MG63 (cell line): ENCODE results near the gene NEK7. TPM values are rescaled to one million over a fixed set of nuclear protein-coding genes. Genes with fewer than 3 reads are reported as not detected.
"Not testable (repeated sequence)": the region's sequence is repeated elsewhere in the genome, so short reads cannot be mapped to it uniquely, and the experiment has no call there.

Experiments
- DNase-seq: peaks from one replicate; pipeline ENCODE4 v3.0.0-alpha.2; 2020
- H3K27me3 ChIP-seq: fragments of 250-450 bp; sonication (Bioruptor Pico); 2 replicates; pipeline ENCODE4 v1.5.1; 2020; ENCODE audit warnings: mild to moderate bottlenecking, moderate library complexity
- H3K36me3 ChIP-seq: fragments of 250-450 bp; sonication (Bioruptor Pico); 2 replicates; pipeline ENCODE4 v1.5.1; 2020; ENCODE audit warnings: mild to moderate bottlenecking, moderate library complexity
- H3K4me3 ChIP-seq: fragments of 250-450 bp; sonication (Bioruptor Pico); 2 replicates; pipeline ENCODE4 v1.5.1; 2020; ENCODE audit warnings: mild to moderate bottlenecking, moderate library complexity
- H3K9me3 ChIP-seq: fragments of 250-450 bp; sonication (Bioruptor Pico); 2 replicates; pipeline ENCODE4 v1.5.1; 2020; ENCODE audit warnings: mild to moderate bottlenecking, moderate library complexity
- total RNA-seq: library from RNA; depleted of rRNA; stranded (reverse); fragments of >200 nt; shearing (Covaris generic); gene quantifications from 2 replicates; pipeline ENCODE4 v1.2.3, GENCODE V29; 2014; ENCODE audit warnings: low replicate concordance

NEK7 gene
- total RNA-seq, 1 experiment from 2014 or later, result 242 TPM

DNA sequence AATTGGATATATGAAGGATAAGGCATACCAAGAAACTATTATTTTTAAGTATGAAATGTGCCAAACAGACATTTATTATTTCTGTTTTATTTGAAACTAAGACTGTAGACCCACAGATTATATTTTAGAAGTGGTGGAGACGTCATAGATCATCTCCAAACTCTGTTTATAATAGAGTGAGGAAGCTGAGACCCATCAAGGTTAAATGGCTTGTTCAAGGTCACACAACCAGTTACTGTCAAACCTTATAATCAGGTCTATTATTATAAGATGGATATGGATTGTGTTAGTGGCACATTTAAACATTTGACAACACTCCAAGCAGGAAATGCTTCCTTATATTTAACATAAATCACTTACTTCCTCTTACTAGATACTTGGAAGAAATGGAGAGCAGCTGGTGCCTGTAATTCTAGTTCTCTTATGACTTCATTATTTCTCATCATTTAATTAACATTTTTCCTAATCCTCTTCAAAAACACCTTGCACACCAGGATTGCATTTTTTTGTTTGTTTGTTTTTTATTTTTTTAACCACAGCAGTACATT lies 117.0 kb downstream of the NEK7 start:
- Histone ChIP-seq H3K4me3 (no peak overlapping the region), H3K36me3 (peaks cover 23% of the 10 kb centered on the region), H3K27me3 (no peaks in the 10 kb centered on the region), H3K9me3 (no peaks in the 10 kb centered on the region)
- no peak for DNase-seq

DNA sequence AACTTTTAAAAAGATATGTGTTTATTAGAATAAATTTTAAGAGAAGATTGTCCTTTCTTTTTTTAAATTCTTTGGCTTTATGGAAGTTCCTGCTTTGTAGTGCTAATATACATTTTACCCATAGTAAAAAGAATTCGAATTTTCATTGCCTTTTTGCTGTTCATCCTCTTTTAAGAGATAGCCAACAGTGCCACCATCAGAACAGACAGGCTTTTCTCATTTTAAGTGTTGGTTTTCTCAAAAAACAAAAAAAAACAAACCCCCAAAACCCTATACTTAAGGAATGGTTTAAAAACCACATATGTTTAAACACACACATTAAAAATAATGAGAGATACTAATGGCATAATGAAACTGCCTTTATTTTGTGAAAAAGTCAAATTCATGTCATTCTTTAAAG lies 118.8 kb downstream of the NEK7 start:
- no peak overlapping the region for H3K4me3 ChIP-seq
- DNase-seq, result no peak
- peaks cover 22% of the 10 kb centered on the region for H3K36me3 ChIP-seq
- no peaks in the 10 kb centered on the region for H3K27me3 ChIP-seq
- H3K9me3 ChIP-seq, result no peaks in the 10 kb centered on the region

DNA sequence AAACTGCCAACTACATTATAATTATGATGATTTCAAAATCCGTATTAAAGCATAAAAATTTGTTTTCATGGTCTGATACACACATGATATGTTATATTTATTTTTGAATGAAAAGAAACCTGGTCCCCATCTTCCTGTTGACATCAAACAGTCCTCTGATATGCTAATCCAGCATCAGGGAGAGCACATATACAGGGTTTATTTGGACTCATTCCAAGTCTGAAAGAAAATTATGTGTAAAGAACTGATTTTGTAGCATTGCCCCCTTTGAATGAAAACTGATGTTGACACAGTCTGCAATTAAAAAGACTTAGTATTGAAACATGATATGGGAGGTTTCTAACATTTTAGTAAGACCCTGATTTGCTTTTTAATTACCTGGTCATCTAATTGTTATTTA lies 119.4 kb downstream of the NEK7 start:
- no peak overlapping the region for H3K4me3 ChIP-seq
- no peak for DNase-seq
- H3K9me3 ChIP-seq, result no peaks in the 10 kb centered on the region
- H3K36me3 ChIP-seq, result peaks cover 19% of the 10 kb centered on the region
- no peaks in the 10 kb centered on the region for H3K27me3 ChIP-seq

DNA sequence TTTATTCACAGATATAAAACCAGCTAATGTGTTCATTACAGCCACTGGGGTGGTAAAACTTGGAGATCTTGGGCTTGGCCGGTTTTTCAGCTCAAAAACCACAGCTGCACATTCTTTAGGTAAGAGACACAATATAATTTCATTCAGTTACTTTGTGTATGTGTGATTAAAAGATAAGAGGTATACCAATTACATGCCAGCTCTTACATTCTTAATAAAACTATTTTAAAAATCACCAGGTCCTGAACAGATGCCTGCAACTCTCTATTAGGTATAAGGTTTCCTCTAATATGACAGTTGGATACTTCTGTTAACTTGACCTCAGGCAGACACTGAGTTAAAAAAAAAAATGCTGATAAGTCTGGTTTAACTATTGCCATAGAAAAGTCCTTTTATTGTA lies 122.1 kb downstream of the NEK7 start:
- no peak for DNase-seq
- no peak overlapping the region for H3K4me3 ChIP-seq
- peaks cover 28% of the 10 kb centered on the region for H3K36me3 ChIP-seq
- H3K27me3 ChIP-seq, result no peaks in the 10 kb centered on the region
- no peaks in the 10 kb centered on the region for H3K9me3 ChIP-seq

DNA sequence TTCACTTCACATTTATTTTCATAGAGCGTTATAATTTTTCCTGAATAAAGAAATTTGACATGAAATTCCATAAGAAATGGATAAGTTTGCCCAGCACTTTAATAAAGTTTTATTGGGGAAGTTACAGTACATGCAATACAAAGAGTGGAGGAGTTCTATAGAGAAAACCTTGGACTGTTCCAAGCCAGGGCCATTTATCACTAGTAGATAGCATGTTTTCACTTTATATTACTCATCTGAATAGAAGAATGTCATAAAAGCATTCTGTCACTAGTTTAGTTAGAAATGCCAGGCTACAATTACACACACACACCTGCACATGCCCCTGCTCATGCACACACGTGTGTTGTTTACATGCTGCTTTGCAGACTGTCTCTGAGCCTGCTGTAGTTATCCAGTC lies 123.3 kb downstream of the NEK7 start:
- H3K36me3 ChIP-seq, result peaks cover 30% of the 10 kb centered on the region
- H3K9me3 ChIP-seq, result no peaks in the 10 kb centered on the region
- H3K4me3 ChIP-seq, result no peak overlapping the region
- no peaks in the 10 kb centered on the region for H3K27me3 ChIP-seq
- DNase-seq, result no peak

DNA sequence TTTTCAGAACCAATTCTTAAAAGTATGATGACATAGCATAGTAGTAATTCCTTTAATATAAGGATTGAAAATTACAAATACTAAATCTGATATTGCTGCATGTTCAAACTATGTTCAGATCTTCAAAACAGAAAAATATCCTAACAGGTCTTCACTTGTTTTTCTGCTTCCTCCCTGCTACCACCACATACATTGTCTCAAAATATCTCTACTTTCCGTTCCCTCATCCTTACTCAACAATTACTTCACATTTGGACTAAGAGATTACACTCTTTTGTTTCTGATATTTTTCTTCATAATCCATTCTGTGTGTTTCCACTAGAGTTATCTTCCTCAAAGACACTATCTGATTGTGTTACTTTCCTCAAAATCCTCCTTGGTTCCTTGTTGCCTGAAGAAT lies 125.1 kb downstream of the NEK7 start:
- Histone ChIP-seq H3K27me3 (no peaks in the 10 kb centered on the region), H3K4me3 (no peak overlapping the region), H3K36me3 (peaks cover 41% of the 10 kb centered on the region), H3K9me3 (no peaks in the 10 kb centered on the region)
- no peak for DNase-seq

DNA sequence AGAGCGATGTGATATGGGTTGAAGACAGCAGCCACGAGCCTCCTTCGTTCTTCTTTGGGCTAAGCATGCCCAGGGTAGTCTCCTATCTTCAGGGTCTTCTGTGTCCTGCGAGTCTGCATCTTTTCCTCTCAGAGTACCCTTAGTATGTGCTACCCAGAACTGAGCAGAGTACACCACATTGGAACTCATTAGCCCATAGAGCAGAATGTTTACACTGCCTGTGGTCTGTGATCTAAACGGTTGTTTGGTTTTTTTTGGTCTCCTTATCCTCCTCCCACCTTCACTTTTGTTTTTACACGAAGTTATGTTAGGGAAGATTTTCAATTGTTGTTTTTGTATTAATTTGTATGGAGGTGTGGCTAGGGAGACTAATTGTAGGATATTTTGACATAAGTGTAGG lies 126.4 kb downstream of the NEK7 start:
- DNase-seq, result no peak

DNA sequence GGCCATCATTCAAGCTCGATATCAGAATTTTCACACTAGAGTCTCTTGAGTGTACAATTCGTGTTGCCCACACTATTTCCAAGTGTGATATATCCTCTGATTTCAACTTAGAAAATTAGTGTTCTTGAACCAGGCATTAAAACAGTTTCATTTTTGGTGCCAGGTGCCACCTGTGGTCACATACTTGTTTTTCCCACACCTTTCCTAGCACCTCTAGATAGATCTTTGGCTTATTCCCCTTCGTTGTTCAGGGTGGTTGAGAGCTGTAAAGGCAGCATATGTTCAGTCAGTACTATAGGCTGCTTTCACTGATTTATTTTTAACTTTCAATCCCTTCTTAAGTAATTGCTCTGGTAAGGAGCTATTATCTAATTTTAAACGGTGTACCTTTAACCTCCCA lies 131.1 kb downstream of the NEK7 start:
- peaks cover 44% of the 10 kb centered on the region for H3K36me3 ChIP-seq
- H3K27me3 ChIP-seq, result no peaks in the 10 kb centered on the region
- H3K9me3 ChIP-seq, result no peaks in the 10 kb centered on the region
- no peak for DNase-seq
- no peak overlapping the region for H3K4me3 ChIP-seq

More for the DNA sequence above, 126.4 kb downstream of the NEK7 start:
- no peak overlapping the region for H3K4me3 ChIP-seq
- no peaks in the 10 kb centered on the region for H3K9me3 ChIP-seq
- peaks cover 38% of the 10 kb centered on the region for H3K36me3 ChIP-seq
- H3K27me3 ChIP-seq, result no peaks in the 10 kb centered on the region

DNA sequence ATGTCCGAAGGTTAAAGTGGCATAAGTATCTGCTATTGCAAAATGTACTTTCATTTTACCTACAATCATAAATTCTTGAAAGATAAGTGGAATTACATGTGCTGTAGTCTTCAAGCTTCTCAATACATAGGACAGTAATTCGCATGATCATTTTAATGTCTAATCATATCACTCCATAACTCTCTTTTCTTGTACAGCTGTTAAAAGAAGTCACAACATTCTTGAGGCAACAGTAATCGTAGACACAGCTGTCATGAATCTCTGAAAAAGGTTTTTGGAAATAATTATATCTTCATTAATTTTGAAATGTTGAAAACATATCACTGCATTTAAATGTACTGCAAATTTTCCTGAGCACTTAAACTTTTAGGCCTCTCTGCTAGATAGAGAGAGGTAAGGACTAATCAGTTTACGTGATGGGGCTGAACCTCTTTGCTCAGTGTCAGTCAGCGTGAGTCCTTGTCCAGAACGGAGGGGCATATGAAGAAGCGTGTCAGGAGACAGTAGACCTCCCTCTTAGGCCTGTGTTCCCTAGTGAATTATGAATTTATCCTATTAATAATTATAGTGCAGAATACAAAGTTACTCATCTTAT lies 133.4 kb downstream of the NEK7 start:
- Histone ChIP-seq H3K9me3 (no peaks in the 10 kb centered on the region), H3K4me3 (no peak overlapping the region), H3K27me3 (no peaks in the 10 kb centered on the region), H3K36me3 (peaks cover 46% of the 10 kb centered on the region)
- DNase-seq, result no peak

DNA sequence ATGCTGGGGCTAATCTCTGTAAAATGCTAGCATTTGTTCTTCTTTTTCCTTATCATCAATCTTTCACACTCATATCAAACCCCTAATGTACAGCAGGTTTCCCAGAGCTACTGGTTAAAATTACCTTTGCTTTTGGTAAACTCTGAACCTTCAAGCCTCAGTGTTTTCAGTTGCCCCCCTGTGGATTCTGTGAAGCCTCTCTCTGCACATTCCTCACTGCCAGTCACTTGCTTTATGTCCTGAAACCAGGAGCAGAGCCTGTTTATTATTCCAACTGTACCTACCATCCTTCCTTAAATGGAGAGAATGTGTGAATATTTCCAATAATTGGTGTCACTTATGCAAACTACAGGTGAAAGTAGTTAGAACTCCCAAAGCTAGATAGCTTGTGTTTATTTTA lies 134.2 kb downstream of the NEK7 start:
- Histone ChIP-seq H3K36me3 (peaks cover 41% of the 10 kb centered on the region), H3K4me3 (no peak overlapping the region), H3K9me3 (no peaks in the 10 kb centered on the region), H3K27me3 (no peaks in the 10 kb centered on the region)
- DNase-seq, result no peak

DNA sequence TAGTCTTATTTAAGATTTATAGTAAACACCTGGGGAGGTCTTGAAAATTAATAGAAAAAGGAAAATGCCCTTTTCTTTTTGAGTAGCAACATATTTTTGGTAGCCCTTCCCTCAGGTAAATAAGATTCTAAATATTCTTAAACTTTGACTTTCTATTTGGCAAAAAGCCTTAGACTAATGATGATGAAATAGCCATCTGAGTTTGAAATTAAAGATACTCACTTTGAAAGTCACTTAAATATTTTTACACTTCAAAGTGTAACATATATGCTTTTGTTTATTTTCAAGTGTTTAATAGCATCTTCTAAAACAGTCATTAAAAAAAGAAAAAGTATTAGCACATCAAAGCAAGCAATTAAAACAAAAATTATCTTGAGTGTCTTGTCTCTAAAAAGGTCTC lies 135.1 kb downstream of the NEK7 start:
- H3K9me3 ChIP-seq, result no peaks in the 10 kb centered on the region
- no peak overlapping the region for H3K4me3 ChIP-seq
- no peak for DNase-seq
- no peaks in the 10 kb centered on the region for H3K27me3 ChIP-seq
- H3K36me3 ChIP-seq, result peaks cover 44% of the 10 kb centered on the region

DNA sequence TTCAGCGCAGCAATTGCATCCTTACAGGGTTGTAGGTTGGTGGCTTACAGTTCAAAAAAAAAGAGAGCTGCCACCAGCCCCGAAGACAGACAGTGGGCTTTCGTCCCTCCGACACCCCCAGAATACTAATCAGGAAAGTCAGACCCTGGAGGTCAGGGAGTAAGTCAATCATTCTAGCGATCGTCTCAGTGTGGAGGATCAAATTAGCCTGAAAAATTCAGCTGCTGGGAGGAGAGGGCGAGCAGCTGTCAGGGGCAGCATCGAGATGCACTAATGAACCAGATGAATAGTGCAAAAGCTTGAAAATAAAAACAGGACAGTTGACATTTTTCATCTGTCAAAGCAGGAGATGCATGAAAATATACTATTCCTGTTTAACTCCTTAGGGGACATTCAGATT lies 138.4 kb downstream of the NEK7 start:
- H3K4me3 ChIP-seq, result no peak overlapping the region
- H3K9me3 ChIP-seq, result no peaks in the 10 kb centered on the region
- H3K27me3 ChIP-seq, result no peaks in the 10 kb centered on the region
- H3K36me3 ChIP-seq, result peaks cover 49% of the 10 kb centered on the region
- DNase-seq, result no peak

DNA sequence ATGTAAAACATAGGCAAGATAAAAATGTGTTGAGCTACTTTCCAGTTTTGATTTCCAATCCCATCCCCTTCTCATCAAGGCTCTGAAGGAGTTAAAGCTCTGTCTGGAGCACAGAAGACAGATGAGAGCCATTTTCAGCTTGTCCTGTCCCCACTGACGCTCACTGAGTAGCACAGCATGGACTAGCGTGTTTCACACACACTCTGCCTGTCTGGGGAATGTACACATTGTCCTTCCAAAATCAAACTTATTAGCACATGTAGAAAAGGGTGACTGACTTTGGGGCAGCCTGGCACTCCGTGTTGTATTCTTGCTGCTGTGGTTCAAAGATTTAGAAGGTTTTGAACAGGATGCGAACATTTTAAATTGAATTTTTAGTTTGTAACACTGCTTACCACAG lies 139.2 kb downstream of the NEK7 start:
- Histone ChIP-seq H3K36me3 (peaks cover 51% of the 10 kb centered on the region), H3K27me3 (no peaks in the 10 kb centered on the region), H3K4me3 (no peak overlapping the region), H3K9me3 (no peaks in the 10 kb centered on the region)
- no peak for DNase-seq

DNA sequence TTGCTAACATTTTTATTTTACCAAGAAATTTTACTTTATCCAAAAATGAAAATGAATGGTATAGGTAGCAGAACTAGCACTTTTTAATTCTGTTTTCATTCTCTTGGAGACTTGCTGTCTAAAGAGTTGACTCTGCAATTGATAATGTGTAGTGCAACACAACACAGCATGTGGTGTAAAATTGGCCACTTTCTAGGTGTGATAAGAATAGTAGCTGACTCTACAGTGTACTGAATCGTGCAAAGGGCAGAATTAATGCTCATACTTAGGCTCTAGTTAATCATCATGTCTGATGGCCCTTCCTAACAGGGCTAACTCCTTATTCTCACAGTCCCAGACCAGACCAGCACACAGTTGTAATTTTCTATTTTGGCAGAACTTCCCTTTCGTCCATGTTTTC lies 140.5 kb downstream of the NEK7 start:
- no peaks in the 10 kb centered on the region for H3K27me3 ChIP-seq
- H3K4me3 ChIP-seq, result no peak overlapping the region
- no peaks in the 10 kb centered on the region for H3K9me3 ChIP-seq
- H3K36me3 ChIP-seq, result peaks cover 47% of the 10 kb centered on the region
- DNase-seq, result no peak

DNA sequence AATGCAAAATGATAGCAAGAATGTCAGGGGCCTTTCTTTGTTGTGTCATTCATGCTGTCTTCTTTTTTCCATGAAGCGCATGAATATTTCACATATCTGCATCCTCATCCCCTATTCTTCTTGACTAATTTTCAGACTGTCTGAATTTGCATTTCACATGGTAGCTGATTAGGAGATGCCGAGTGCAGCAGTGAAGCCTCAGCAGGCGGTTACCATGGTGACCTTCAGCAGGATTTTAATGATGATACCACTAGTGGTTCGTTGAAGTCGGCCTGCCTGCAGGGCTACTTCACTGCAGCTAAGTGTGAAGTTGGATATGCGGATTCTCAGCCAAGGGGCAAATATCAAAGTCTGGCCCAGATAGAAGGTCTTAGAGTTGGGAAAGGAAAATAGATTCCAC lies 141.8 kb downstream of the NEK7 start:
- DNase-seq, result no peak
- no peaks in the 10 kb centered on the region for H3K27me3 ChIP-seq
- no peaks in the 10 kb centered on the region for H3K9me3 ChIP-seq
- H3K4me3 ChIP-seq, result no peak overlapping the region
- H3K36me3 ChIP-seq, result peaks cover 34% of the 10 kb centered on the region

DNA sequence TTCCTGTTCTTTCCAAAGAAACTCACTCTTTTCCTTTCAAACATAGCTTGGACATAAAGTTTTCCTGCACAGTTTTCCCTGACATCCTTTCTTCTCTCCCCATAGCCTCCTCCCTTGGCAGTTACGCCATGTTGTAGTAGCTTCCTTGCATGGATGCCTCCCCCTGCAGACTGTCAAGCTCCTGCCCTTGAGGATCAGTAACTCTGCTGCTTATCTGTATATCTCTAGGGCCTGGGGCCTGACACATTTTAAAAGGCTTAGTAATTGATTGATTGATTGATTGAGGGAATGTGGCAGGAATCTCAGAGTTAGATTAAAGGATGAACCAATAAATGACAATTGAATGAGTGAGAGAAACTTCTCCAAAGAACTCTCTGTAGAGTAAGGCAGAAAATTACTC lies 143.7 kb downstream of the NEK7 start:
- H3K9me3 ChIP-seq, result no peaks in the 10 kb centered on the region
- no peak overlapping the region for H3K4me3 ChIP-seq
- peaks cover 29% of the 10 kb centered on the region for H3K36me3 ChIP-seq
- DNase-seq, result no peak
- no peaks in the 10 kb centered on the region for H3K27me3 ChIP-seq

DNA sequence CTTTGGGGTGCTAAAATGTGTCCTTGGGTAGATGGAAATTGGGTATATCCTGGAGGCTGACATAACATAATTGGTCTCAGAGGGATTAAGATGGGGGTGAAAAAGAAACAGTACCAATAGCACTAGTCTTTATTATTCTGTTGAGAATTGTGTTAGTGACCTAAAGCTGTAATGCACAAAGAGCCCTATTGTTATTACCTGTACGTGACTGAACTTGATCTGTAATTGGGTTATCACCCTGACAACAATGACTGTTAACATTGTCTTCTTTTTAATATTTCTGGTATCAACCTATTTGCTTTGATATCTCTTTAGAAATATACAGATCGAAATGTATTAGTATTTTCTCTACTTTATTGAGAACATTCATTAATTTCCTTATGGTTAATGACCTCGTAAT lies 147.6 kb downstream of the NEK7 start:
- no peaks in the 10 kb centered on the region for H3K27me3 ChIP-seq
- no peaks in the 10 kb centered on the region for H3K9me3 ChIP-seq
- no peak for DNase-seq
- H3K36me3 ChIP-seq, result peaks cover 24% of the 10 kb centered on the region
- H3K4me3 ChIP-seq, result no peak overlapping the region

DNA sequence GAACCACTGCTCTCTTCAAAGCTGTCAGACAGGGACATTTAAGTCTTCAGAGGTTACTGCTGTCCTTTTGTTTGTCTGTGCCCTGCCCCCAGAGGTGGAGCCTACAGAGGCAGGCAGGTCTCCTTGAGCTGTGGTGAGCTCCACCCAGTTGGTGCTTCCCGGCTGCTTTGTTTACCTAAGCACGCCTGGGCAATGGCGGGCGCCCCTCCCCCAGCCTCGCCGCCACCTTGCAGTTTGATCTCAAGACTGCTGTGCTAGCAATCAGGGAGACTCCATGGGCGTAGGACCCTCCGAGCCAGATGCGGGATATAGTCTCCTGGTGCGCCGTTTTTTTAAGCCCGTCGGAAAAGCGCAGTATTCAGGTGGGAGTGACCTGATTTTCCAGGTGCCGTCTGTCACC lies 158.0 kb downstream of the NEK7 start:
- H3K27me3 ChIP-seq, DNase-seq, H3K9me3 ChIP-seq, H3K4me3 ChIP-seq: not testable (repeated sequence)
- peaks cover 49% of the 10 kb centered on the region for H3K36me3 ChIP-seq

DNA sequence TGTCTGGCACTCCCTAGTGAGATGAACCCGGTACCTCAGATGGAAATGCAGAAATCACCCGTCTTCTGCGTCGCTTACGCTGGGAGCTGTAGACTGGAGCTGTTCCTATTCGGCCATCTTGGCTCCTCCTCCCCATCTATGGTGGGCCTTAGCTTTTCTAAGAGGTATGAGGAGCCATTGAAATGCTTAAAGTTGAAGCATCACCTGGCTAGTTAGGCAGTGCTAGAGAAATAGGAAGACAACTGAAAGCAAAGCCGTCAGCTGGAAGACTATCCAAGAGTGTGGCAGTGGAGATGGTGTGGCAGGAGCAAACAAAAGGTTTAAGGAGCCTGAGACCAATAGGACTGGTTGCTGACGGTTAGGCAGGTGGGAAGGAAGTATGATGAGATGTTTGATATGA lies 158.5 kb downstream of the NEK7 start:
- not testable (repeated sequence) for H3K27me3 ChIP-seq, DNase-seq, H3K9me3 ChIP-seq, H3K4me3 ChIP-seq
- H3K36me3 ChIP-seq, result peaks cover 48% of the 10 kb centered on the region
